ENCODE data around the gene LEKR1. TPM values are rescaled to one million over a fixed set of nuclear protein-coding genes. Genes with fewer than 3 reads are reported as not detected.

Gene LEKR1
- total and polyA plus RNA-seq, 2 of the 13 experiments (the other 11 are each of a cell fraction or from before 2014, with no cell fraction given): 0.49 to 1.5 TPM

DNA sequence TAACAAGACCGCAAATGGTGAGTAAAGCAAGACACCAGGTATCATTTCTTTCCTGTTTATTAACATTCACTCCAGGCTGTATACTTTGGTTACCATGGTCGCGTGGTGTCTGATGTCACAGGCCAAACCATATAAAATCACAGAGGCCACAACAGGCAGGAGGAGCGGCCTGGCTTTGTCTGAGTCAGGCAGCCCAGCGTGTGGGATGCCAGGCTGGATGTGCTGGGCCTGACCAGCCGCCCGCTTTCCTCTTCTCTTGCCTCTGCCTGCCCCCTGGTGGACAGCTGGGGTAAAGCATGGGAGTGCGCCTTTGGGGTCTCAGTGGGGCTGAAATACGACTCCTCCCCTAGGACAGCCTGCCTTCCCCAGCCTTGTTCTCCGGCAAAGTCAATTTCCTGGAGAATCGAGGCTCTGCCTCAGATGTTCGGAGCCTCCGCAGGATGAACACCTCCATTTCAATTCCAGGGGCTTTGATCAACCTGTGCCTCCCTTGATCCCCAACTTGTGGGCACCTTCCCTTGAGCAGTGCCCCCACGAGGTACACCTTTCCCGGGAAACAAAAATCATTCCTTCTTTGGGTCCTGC is 255.6 kb downstream of the LEKR1 start (continued):
- peak; percentile 30; the same call in 1 of the 2 replicates for TF ChIP-seq HNF1B (CRISPR knock-in tag; IDR thresholded peaks at IDR 0.05)
- TF ChIP-seq ZNF691 (CRISPR knock-in tag; IDR thresholded peaks at IDR 0.05; ENCODE audit: borderline replicate concordance, low read depth): peak; percentile 47; the same call in 1 of the 2 replicates
- peak; percentile 56; the same call in 1 of the 2 replicates for TF ChIP-seq ZFY (CRISPR knock-in tag; IDR thresholded peaks at IDR 0.05)
- TF ChIP-seq ZNF616 (CRISPR knock-in tag; IDR thresholded peaks at IDR 0.05; ENCODE audit: low read depth): no peak
- TF ChIP-seq HOXA3 (CRISPR knock-in tag; IDR thresholded peaks at IDR 0.05): 0 out of 2 replicates have a peak, but pooled peaks have one; percentile 36
- peak; percentile 63; the same call in 1 of the 2 replicates for TF ChIP-seq SIX1 (CRISPR knock-in tag; IDR thresholded peaks at IDR 0.05; ENCODE audit: borderline replicate concordance)
- TF ChIP-seq ZNF142 (CRISPR knock-in tag; IDR thresholded peaks at IDR 0.05): no peak
- no peak for TF ChIP-seq SRY (CRISPR knock-in tag; IDR thresholded peaks at IDR 0.05)
- 0 out of 2 replicates have a peak, but pooled peaks have one; percentile 28 for TF ChIP-seq MYPOP (CRISPR knock-in tag; IDR thresholded peaks at IDR 0.05)
- peak; percentile 75 for TF ChIP-seq TEAD3 (CRISPR knock-in tag; optimal IDR thresholded peaks at IDR 0.05; ENCODE audit: borderline replicate concordance)
- no peak for TF ChIP-seq ZBTB43 (CRISPR knock-in tag; conservative IDR thresholded peaks at IDR 0.05)
- peak; percentile 50; the same call in 1 of the 2 replicates for TF ChIP-seq FOXA3 (CRISPR knock-in tag; IDR thresholded peaks at IDR 0.05)
- TF ChIP-seq RELA (CRISPR knock-in tag; IDR thresholded peaks at IDR 0.05): 0 out of 2 replicates have a peak, but pooled peaks have one; percentile 39
- TF ChIP-seq BCL6 (CRISPR knock-in tag; IDR thresholded peaks at IDR 0.05): peak; percentile 37; the same call in 1 of the 2 replicates
- TF ChIP-seq, protein P1, sequence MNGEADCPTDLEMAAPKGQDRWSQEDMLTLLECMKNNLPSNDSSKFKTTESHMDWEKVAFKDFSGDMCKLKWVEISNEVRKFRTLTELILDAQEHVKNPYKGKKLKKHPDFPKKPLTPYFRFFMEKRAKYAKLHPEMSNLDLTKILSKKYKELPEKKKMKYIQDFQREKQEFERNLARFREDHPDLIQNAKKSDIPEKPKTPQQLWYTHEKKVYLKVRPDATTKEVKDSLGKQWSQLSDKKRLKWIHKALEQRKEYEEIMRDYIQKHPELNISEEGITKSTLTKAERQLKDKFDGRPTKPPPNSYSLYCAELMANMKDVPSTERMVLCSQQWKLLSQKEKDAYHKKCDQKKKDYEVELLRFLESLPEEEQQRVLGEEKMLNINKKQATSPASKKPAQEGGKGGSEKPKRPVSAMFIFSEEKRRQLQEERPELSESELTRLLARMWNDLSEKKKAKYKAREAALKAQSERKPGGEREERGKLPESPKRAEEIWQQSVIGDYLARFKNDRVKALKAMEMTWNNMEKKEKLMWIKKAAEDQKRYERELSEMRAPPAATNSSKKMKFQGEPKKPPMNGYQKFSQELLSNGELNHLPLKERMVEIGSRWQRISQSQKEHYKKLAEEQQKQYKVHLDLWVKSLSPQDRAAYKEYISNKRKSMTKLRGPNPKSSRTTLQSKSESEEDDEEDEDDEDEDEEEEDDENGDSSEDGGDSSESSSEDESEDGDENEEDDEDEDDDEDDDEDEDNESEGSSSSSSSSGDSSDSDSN (CRISPR knock-in tag; IDR thresholded peaks at IDR 0.05): peak; percentile 40; the same call in 1 of the 2 replicates
- TF ChIP-seq STAG1 (CRISPR knock-in tag; IDR thresholded peaks at IDR 0.05): peak; percentile 96
